ENCODE results near the gene GPR34.
"Not testable (repeated sequence)": the region's sequence is repeated elsewhere in the genome, so short reads cannot be mapped to it uniquely, and the experiment has no call there.

The GPR34 gene, protein sequence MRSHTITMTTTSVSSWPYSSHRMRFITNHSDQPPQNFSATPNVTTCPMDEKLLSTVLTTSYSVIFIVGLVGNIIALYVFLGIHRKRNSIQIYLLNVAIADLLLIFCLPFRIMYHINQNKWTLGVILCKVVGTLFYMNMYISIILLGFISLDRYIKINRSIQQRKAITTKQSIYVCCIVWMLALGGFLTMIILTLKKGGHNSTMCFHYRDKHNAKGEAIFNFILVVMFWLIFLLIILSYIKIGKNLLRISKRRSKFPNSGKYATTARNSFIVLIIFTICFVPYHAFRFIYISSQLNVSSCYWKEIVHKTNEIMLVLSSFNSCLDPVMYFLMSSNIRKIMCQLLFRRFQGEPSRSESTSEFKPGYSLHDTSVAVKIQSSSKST

GRCh38 chrX:41688835-41689234 lies at the start of gene GPR34:
GPR34 (plus strand) TSS chrX:41688973; CDS start chrX:41695634, 6,661 bp downstream.
- DNase-seq = no peak

DNA sequence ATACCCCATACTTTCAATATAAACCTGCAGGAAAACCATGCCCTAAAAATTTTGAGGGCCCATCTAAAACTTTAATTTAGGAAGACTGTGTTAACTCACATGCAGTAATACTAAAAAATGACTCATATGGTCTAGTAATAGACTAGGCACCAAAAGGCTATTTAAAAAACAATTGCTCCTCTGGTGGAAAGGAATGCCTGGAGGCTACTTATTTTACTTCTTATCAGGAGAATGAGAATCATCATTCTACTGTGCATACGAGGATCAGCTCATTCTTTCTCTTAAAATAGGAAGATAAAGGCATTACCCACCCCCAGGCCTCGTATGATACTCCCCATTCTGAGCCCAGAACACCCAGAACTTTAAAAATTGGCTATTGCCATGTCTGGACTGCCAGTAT lies 42.6 kb upstream of the GPR34 start:
- DNase-seq = not testable (repeated sequence)

GRCh38 chrX:41653125-41653524 lies 35.6 kb upstream of the GPR34 start:
- no peak for DNase-seq

DNA sequence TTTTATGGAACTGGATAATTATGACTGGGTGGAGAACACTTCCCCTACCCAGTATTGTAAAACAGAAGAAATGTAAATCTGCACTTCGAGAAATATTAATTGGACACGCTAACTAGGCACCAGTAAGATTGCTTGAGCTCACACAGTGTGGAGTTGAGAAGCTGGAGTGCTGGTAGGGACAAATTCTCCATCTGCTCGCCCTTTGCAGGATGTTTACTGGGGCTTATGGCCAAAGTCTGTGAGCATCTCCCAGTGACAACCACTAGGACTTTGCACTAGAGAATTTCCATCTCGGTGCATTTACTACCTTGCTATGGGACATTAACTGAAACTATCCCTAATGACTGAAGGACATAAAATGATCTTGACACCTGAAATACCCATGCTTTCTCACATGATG lies 33.7 kb upstream of the GPR34 start:
- DNase-seq = no peak

GRCh38 chrX:41655631-41656030 lies 33.1 kb upstream of the GPR34 start:
- DNase-seq = no peak

DNA sequence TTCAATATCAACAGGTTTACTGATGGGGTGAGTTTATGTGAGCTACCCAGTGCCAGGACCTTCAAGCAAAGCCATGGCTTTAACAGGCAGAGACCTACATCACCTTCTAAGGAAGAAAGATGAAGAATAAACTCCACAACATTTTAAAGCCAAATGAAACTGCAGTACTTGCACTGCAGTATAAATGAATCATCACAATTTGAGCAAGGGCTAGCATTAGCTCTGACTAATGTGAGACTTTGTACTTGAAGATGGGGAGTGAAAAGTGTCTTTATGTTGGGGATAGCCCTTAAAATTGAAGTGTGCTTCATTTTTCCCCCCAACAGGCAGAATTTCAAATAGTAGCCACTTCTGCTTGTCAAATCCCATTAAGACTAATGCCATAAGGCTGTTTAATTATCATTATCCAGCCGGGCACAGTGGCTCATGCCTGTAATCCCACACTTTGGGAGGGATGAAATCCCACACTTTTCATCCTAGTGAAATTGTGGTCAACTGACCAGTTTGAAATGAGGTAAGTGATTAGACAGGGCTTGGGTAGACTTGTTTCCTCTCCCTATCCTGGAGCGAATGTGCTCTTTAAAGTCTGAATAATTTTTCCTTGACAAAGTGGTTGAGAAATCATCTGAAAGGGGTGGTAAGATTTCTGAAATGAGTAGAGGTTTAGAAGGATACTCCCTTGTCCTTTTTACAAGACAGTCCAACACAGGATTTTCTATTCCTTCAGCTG lies 27.2 kb upstream of the GPR34 start:
- no peak for DNase-seq

- no peak for DNase-seq
These were observed 24.3 kb upstream of the GPR34 start for GRCh38 chrX:41664375-41664901.

- no peak for DNase-seq
These were observed 23.9 kb upstream of the GPR34 start for GRCh38 chrX:41664908-41665307.

DNA sequence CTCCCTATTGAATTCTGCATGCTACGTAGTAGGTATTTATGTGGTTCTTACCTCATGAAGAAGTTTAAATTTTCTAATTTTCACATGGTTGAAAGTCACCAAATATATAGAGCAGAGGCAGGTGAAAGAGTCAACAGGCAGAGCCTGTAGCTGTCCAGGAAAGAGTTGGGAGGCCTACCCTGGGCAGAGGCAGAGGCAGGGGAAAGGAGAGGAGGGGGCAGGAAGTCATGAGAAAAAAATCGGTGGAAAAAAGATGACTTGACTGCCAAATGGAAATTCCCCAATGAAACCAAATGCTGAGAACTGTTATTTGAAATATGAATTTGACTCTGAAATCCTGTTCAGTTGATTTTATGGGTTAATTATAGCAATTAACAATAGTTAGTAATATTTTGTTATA lies 23.1 kb upstream of the GPR34 start:
- DNase-seq = no peak

DNA sequence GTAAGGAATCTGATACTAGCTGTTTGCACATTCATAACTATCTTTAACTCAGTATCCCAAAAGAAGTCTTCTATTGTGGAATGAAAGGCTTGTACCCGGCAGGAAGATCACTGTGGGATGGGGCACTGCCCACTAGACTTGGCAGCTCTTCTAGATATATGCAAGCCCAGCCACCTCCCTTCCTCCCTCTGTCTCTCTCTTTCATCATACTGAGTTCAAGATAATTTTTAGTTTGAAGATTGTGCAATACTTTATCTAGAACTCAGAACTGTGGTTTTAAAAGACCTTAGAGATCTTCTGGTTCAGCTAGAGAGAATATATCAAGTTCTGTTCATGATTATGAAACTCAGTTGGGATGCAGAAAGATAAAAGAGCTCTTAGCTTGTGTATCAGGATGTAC lies 22.5 kb upstream of the GPR34 start:
- DNase-seq = no peak

DNA sequence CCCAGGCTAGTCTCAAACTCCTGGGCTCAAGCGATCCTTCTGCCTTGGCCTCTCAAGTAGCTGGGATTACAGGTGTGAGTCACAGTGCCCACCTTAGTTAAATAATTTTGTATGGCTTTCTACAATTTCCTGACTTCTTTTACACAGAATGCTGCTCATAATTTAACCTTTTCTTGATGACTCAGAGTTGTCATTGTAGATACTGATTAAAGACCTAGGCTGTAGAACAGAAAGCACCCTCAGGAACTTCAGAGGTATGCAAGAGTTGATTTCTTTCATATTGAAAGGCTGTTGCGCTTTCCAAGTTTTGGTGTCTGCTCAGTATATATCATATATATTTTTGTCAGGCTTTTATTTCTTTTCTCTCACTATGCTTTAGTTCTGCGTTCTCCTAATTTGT lies 21.1 kb upstream of the GPR34 start:
- DNase-seq = no peak

DNA sequence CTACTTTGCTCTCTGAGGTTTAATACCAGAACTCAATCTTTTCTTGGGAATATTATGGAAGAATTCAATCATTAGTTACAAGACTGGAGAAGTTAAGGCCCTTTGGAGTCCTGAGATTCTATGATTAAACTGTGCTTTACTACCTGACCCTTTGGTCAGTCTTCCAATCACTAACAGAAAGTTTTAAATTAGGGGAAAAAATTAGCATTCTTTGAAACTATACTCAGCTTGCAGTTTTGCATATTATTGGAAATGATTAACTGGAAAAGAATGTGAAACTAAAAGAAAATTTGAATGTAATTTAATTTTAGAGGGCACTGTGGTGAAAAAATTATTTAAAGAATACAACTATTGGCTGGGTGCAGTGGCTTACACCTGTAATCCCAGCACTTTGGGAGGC lies 18.7 kb upstream of the GPR34 start:
- DNase-seq = no peak

DNA sequence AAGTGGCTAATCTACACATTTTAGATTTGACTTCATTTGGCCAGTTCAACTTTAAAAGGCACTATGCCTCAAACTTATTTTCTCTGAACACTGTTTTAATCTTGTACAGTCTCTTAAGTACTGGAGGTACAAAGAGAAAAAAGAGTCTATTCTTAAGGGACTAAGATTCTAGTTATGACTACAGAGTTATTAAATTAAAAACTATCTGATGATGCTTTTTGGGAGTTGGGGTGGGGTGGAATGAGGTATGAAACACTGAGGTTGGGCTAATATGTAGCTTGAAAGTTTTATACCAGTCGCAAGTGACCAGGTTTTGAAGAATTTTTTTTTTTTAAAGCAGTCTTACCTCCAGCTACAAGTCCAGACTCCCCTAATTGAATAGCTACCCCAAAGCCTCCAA lies 17.7 kb upstream of the GPR34 start:
- no peak for DNase-seq

DNA sequence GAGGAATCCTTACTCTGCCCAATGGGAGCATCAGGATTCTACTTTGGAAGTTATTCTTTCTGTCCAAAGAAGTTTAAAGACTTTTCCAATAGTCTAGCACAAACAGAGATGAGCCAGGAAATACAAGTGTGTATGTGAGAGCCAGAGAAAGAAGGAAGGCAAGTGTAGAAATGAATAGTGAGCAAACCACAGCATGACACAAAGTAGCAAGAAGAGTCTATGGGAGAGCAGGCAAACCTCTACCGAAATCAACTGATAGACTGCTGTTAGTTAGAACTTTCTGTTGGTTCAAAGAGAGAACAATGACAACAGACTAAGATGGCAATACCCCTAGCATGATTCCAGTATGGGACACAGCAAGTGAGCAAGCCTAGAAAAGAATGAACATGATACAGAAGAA lies 16.1 kb upstream of the GPR34 start:
- no peak for DNase-seq

- DNase-seq = not testable (repeated sequence)
These were observed 12.4 kb upstream of the GPR34 start for GRCh38 chrX:41676361-41676760.

- DNase-seq = no peak
These were observed 11.4 kb upstream of the GPR34 start for GRCh38 chrX:41677183-41678060.

- no peak for DNase-seq
These were observed 4.6 kb upstream of the GPR34 start for GRCh38 chrX:41684138-41684537.

- DNase-seq = no peak
These were observed 3.8 kb upstream of the GPR34 start for GRCh38 chrX:41684940-41685339.

GRCh38 chrX:41686788-41687187 lies 2.0 kb upstream of the GPR34 start:
- no peak for DNase-seq

DNA sequence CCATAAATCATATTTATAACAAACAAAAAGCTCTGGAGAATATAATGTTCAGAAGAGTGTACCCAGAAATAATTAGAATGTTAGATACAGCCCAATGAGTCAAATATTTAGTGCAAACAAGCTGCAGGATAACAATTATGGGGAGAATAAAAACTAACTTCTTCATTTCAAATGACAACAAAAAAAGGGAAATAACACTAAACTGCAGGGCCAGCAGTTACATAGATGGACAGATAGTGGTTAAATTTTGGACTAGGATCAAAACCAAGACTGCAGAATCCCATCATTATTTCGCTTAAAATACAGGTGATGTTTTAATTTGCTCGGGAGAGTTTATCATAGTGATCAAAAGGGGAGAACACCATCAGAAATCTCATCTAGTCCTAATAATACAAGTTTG lies 617 bp upstream of the GPR34 start:
- no peak for DNase-seq

- DNase-seq = no peak
These were observed 938 bp downstream of the GPR34 start for GRCh38 chrX:41689711-41690110.

GRCh38 chrX:41692162-41692749 lies 3.5 kb downstream of the GPR34 start:
- no peak for DNase-seq

DNA sequence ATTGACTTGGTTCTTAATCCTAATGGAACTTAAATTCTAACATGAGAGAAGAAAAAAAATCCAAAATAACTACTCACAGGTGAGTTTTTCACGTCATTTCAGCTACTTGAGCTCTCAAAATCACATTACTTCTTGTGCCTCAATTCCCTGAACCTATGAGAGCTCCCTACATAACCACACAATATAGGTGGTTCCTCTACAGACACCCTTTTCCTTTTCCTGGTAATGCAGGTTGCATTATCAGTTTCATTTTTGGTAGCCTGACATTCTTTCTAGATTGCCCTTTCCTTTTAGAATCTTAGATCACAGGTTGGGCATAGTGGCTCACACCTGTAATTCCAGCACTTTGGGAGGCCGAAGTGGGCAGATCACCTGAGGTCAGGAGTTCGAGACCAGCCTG lies 4.3 kb downstream of the GPR34 start:
- DNase-seq = no peak
